Endothelial cell of umbilical vein (primary cell): ENCODE results near the gene FOXO6. TPM values are rescaled to one million over a fixed set of nuclear protein-coding genes. Genes with fewer than 3 reads are reported as not detected.

ENCODE experiments used
- BruUV-seq: library from RNA; stranded (reverse); fragments of 400-500 nt; replicated peaks from 2 replicates; lab custom pipeline; 2021; lab: Mats Ljungman, UMichigan
- CTCF ChIA-PET: fragments of 300-600, 350-600 bp; sonication (Branson Sonifier 250); formaldehyde crosslinking; loops from one replicate; lab custom pipeline; 2021; ENCODE audit warnings: antibody characterized with exemption, inconsistent platforms; lab: Charles Lee
- POLR2A ChIA-PET: fragments of 300-600, 350-600 bp; sonication (Branson Sonifier 250); formaldehyde crosslinking; loops from one replicate; lab custom pipeline; 2021; ENCODE audit warnings: antibody characterized with exemption, inconsistent platforms; lab: Charles Lee
- DNase-seq: peaks from one replicate; pipeline ENCODE4 v3.0.0-alpha.2; 2011; ENCODE audit warnings: low read depth, low spot score
- FAIRE-seq: peaks from 2 replicates; lab custom pipeline; 2011; peaks lifted over from hg19 to GRCh38; lab: Jason Lieb, UNC
- H2AFZ ChIP-seq: 2 replicates; pipeline ENCODE4 v1.6.0; 2012; ENCODE audit warnings: low read depth, low read length, control low read depth, inconsistent platforms
- H3K27ac ChIP-seq: 2 replicates; pipeline ENCODE4 v1.5.1; 2011; ENCODE audit warnings: low read depth, mild to moderate bottlenecking, control low read depth, low read length, moderate library complexity; ENCODE audit not compliant: insufficient read depth
- H3K27me3 ChIP-seq, 2 experiments: 2 replicates each; pipeline versions ENCODE4 v1.6.0 to v1.6.1; 2011; ENCODE audit warnings: low read length in 2 of 2, mixed read lengths in 1 of 2; ENCODE audit not compliant: control insufficient read depth in 2 of 2, insufficient read depth in 2 of 2
- H3K36me3 ChIP-seq, 2 experiments: 2 replicates in 1 of 2; 3 replicates in 1 of 2; pipeline ENCODE4 v1.5.1; 2011; ENCODE audit warnings: low read length in 2 of 2, mild to moderate bottlenecking in 1 of 2, moderate library complexity in 1 of 2; ENCODE audit not compliant: control insufficient read depth in 2 of 2, insufficient read depth in 2 of 2; ENCODE audit errors: extremely low read depth in 1 of 2
- H3K4me1 ChIP-seq: 3 replicates; pipeline ENCODE4 v1.5.1; 2011; ENCODE audit warnings: mild to moderate bottlenecking, low read length; ENCODE audit not compliant: control insufficient read depth, insufficient read depth; ENCODE audit errors: extremely low read depth
- H3K4me2 ChIP-seq: 2 replicates; pipeline ENCODE4 v1.6.1; 2011; ENCODE audit warnings: low read length, control low read depth, mixed read lengths; ENCODE audit not compliant: insufficient read depth
- H3K4me3 ChIP-seq, 3 experiments: fragments of 200-600 bp in 1 of 3; sonication (generic), shearing (Covaris generic) in 1 of 3; replicated peaks in 1 of 3; 2 replicates each; pipeline ENCODE4 v1.5.1; 2011 to 2016; ENCODE audit warnings: control low read depth in 3 of 3, low read length in 3 of 3, mild to moderate bottlenecking in 2 of 3, inconsistent platforms in 1 of 3, low read depth in 1 of 3, moderate library complexity in 1 of 3; ENCODE audit not compliant: insufficient read depth in 1 of 3
- H3K79me2 ChIP-seq: 2 replicates; pipeline ENCODE4 v1.6.0; 2012; ENCODE audit warnings: low read length, inconsistent platforms; ENCODE audit not compliant: control insufficient read depth, insufficient read depth
- H3K9ac ChIP-seq: replicated peaks from 2 replicates; pipeline ENCODE3; 2011; ENCODE audit warnings: low read length, control low read depth; ENCODE audit not compliant: insufficient read depth; ENCODE audit errors: extremely low read depth
- H3K9me1 ChIP-seq: replicated peaks from 3 replicates; pipeline ENCODE4 v1.6.0; 2011; ENCODE audit warnings: mild to moderate bottlenecking, low read length; ENCODE audit not compliant: control insufficient read depth, insufficient read depth; ENCODE audit errors: extremely low read depth
- H3K9me3 ChIP-seq: replicated peaks from 2 replicates; pipeline ENCODE4 v1.5.1; 2012; ENCODE audit warnings: low read length, inconsistent platforms; ENCODE audit not compliant: control insufficient read depth, insufficient read depth
- H4K20me1 ChIP-seq: replicated peaks from 2 replicates; pipeline ENCODE3; 2011; ENCODE audit warnings: mild to moderate bottlenecking, low read length; ENCODE audit not compliant: control insufficient read depth, insufficient read depth; ENCODE audit errors: extremely low read depth
- EZH2 ChIP-seq: IDR thresholded peaks from 2 replicates; pipeline ENCODE4 v1.6.1; 2012; ENCODE audit warnings: borderline replicate concordance, low read depth, mild to moderate bottlenecking, moderate library complexity, low read length, inconsistent platforms; ENCODE audit not compliant: severe bottlenecking
- FOS ChIP-seq: IDR thresholded peaks from 2 replicates; pipeline ENCODE4 v1.6.1; 2011; ENCODE audit warnings: mild to moderate bottlenecking, low read length, moderate library complexity, borderline replicate concordance; ENCODE audit not compliant: insufficient read depth
- GATA2 ChIP-seq: IDR thresholded peaks from 2 replicates; pipeline ENCODE4 v1.7.0; 2011; ENCODE audit warnings: low read depth, mild to moderate bottlenecking, moderate library complexity, mixed read lengths, low read length; ENCODE audit not compliant: insufficient read length, insufficient read depth
- JUN ChIP-seq: IDR thresholded peaks from 2 replicates; pipeline ENCODE4 v1.6.1; 2011; ENCODE audit warnings: borderline replicate concordance, low read depth; ENCODE audit not compliant: insufficient read length, insufficient read depth
- MAX ChIP-seq: IDR thresholded peaks from 2 replicates; pipeline ENCODE4 v1.6.1; 2011; ENCODE audit not compliant: insufficient read depth, insufficient read length
- MYC ChIP-seq: IDR thresholded peaks from one replicate; pipeline ENCODE4 v1.6.1; 2011; ENCODE audit warnings: mild to moderate bottlenecking, low read depth, low read length
- POLR2A ChIP-seq: IDR thresholded peaks from 2 replicates; pipeline ENCODE4 v1.6.1; 2012; ENCODE audit warnings: low read depth, mild to moderate bottlenecking, control low read depth, low read length
- POLR2AphosphoS5 ChIP-seq: IDR thresholded peaks from 2 replicates; pipeline ENCODE4 v1.6.1; 2012; ENCODE audit warnings: low read depth, mild to moderate bottlenecking, control low read depth, low read length, moderate library complexity; ENCODE audit not compliant: insufficient read depth
- dilution Hi-C: fragments of 300-500 bp; cut with MboI; formaldehyde crosslinking; loops from one replicate; pipeline ENCODE4 v1.15.0; 2019; ENCODE audit warnings: low sequenced_read_pairs; ENCODE audit not compliant: extremely low pct_ligation_motif_present
- intact Hi-C: fragments of 100-400 bp; cut with micrococcal nuclease; formaldehyde crosslinking; loops from one replicate; pipeline ENCODE4 v1.10.0; 2022
- polyA plus RNA-seq, 4 experiments: library from polyadenylated mRNA; depleted of rRNA in 3 of 4; stranded (reverse) in 3 of 4; unstranded in 1 of 4; fragments of >200 nt; gene quantifications; 2 replicates each; pipeline versions ENCODE4 v1.2.1 to v1.2.3, GENCODE V29; 2011 to 2012; ENCODE audit warnings: missing spikeins in 1 of 4
- total RNA-seq: library from RNA; stranded (reverse); gene quantifications from 2 replicates; pipeline ENCODE4 v1.2.3, GENCODE V29; 2021
- TF ChIP-seq, protein P1 (sequence below), 2 donors: IDR thresholded peaks; 1 replicate in 1 of 2; 2 replicates in 1 of 2; pipeline ENCODE4 v1.5.1; 2011; ENCODE audit warnings: low read length in 2 of 2, mild to moderate bottlenecking in 2 of 2, moderate library complexity in 2 of 2, control low read depth in 1 of 2, inconsistent platforms in 1 of 2, low read depth in 1 of 2; ENCODE audit not compliant: insufficient read depth in 1 of 2; ENCODE audit errors: extremely low read depth in 1 of 2

The FOXO6 gene
- total and polyA plus RNA-seq, 2 donors (not counting 3 experiments of a cell fraction or from before 2014, with no cell fraction given) = 0.04 to 0.38 TPM

DNA sequence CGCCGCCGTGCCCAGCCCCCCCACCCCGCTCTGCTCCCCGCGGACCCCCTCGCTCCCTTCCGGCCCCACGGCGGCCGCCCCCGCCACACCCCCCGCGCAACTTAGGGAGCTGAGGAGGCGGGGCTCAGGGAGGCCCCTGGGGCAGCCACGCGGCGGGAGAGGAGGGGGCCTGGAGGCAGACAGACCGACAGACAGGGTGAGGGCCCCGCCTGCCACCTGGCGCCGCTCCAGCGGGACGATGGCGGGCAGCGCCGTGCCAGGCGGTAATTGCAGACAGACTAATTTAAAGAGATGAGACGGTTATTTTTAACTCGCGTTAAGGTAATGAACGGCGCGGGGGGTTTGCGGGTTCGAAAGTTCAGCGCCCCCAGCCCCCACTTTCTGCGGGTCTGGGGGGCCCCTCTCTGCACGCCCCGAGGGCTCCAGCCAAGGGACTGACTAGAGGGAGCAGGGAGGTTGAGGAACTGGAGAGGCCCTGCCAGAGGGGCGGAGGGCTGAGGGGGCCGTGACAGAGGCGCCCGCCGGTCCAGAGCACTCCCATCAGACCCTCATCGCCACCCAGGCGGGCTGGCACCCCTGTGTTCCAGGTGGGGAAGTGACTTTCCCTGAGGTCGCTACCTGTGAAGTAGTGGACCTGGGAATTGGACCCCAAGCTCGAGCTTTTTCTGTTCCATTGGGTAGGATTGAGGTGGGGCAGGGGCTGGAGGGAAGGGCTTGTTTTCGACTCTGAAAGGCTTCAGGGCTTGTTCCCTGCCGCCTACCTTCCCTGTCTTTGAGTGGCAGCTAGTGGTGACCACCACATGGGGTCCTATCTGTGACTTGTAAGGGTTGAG is 5.4 kb downstream of the FOXO6 start:
- Histone ChIP-seq H3K36me3 (no peaks in the 10 kb centered on the region), H3K27me3 (peaks cover 30 to 40% of the 10 kb centered on the region in 2 experiments), H3K4me3 (peak overlapping the region in 1 of 3 experiments; percentile 13), H3K27ac (no peak overlapping the region), H3K4me1 (no peaks in the 10 kb centered on the region), H3K4me2 (peak overlapping the region; percentile 25), H2AFZ (peak overlapping the region; percentile 7), H3K79me2 (no peaks in the 10 kb centered on the region), H3K9me1 (no peaks in the 10 kb centered on the region), H4K20me1 (no peaks in the 10 kb centered on the region), H3K9me3 (no peaks in the 10 kb centered on the region), H3K9ac (no peak overlapping the region)
- intact Hi-C loops (no loop called here), dilution Hi-C loops (no loop called here)
- no TSS peak for BruUV-seq
- FAIRE-seq = no peak
- ChIA-PET CTCF (interaction anchor here (1.1 kb wide), 1 partner anchor 84 kb away, joined by 4 read pairs; no protein-coding TSS in a partner anchor), POLR2A (no interaction called here)
- TF ChIP-seq POLR2AphosphoS5 (no peak), EZH2 (peak; percentile 50)
- DNase-seq = no peak

- intact Hi-C loops = no loop called here
These were observed 6.0 kb downstream of the FOXO6 start for GRCh38 chr1:41367288-41367642.

More at GRCh38 chr1:41367288-41367642, 6.0 kb downstream of the FOXO6 start:
- Histone ChIP-seq H3K4me1 (no peaks in the 10 kb centered on the region), H4K20me1 (no peaks in the 10 kb centered on the region), H3K36me3 (no peaks in the 10 kb centered on the region), H3K27me3 (peaks cover 24 to 36% of the 10 kb centered on the region in 2 experiments), H3K4me2 (no peak overlapping the region), H3K4me3 (no peak overlapping the region), H3K9ac (no peak overlapping the region), H3K9me3 (no peaks in the 10 kb centered on the region), H2AFZ (no peak overlapping the region), H3K27ac (no peak overlapping the region), H3K79me2 (no peaks in the 10 kb centered on the region), H3K9me1 (no peaks in the 10 kb centered on the region)
- no peak for TF ChIP-seq JUN
- no peak for TF ChIP-seq GATA2
- no peak for TF ChIP-seq MAX
- no peak for TF ChIP-seq FOS
- TF ChIP-seq, protein P1, sequence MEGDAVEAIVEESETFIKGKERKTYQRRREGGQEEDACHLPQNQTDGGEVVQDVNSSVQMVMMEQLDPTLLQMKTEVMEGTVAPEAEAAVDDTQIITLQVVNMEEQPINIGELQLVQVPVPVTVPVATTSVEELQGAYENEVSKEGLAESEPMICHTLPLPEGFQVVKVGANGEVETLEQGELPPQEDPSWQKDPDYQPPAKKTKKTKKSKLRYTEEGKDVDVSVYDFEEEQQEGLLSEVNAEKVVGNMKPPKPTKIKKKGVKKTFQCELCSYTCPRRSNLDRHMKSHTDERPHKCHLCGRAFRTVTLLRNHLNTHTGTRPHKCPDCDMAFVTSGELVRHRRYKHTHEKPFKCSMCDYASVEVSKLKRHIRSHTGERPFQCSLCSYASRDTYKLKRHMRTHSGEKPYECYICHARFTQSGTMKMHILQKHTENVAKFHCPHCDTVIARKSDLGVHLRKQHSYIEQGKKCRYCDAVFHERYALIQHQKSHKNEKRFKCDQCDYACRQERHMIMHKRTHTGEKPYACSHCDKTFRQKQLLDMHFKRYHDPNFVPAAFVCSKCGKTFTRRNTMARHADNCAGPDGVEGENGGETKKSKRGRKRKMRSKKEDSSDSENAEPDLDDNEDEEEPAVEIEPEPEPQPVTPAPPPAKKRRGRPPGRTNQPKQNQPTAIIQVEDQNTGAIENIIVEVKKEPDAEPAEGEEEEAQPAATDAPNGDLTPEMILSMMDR (IDR thresholded peaks at IDR 0.05; ENCODE audit: extremely low read depth in 1 of 2, insufficient read depth in 1 of 2, low read depth in 1 of 2, low read length in 2 of 2) = no peak
- no peak for TF ChIP-seq POLR2A
- no peak for TF ChIP-seq MYC
- TF ChIP-seq POLR2AphosphoS5 = no peak
- TF ChIP-seq EZH2 = no peak
- BruUV-seq = no TSS peak
- FAIRE-seq (no peak), DNase-seq (no peak)
- ChIA-PET POLR2A (no interaction called here), CTCF (interaction anchor here (1.1 kb wide), 1 partner anchor 84 kb away, joined by 4 read pairs; no protein-coding TSS in a partner anchor)
- dilution Hi-C loops = no loop called here
